Activated B cell treated with CpG ODN at 0.5 μM for 24 hours (primary cell): ENCODE measurements around the gene IGSF8. TPM values are rescaled to one million over a fixed set of nuclear protein-coding genes. Genes with fewer than 3 reads are reported as not detected.

ENCODE experiments used
- ATAC-seq: fragments of 200-7000 bp; cut with Tn5 transposase; one replicate; pipeline ENCODE4 v1.10.0; 2021; ENCODE audit warnings: low read depth, mild to moderate bottlenecking, moderate library complexity
- CTCF ChIA-PET: fragments of 350-600 bp; sonication (Branson Sonifier 250); formaldehyde crosslinking; loops from one replicate; lab custom pipeline; 2021; ENCODE audit warnings: antibody characterized with exemption; lab: Charles Lee
- POLR2A ChIA-PET: fragments of 350-600 bp; sonication (Branson Sonifier 250); formaldehyde crosslinking; loops from one replicate; lab custom pipeline; 2021; ENCODE audit warnings: antibody characterized with exemption; lab: Charles Lee
- DNase-seq: peaks from one replicate; pipeline ENCODE4 v3.0.0; 2022
- H3K27ac Mint-ChIP-seq: one replicate; pipeline ENCODE4 v1.8.0; 2020; ENCODE audit warnings: mixed read lengths
- H3K27me3 Mint-ChIP-seq: one replicate; pipeline ENCODE4 v1.8.0; 2021; ENCODE audit warnings: mixed read lengths
- H3K36me3 Mint-ChIP-seq: one replicate; pipeline ENCODE4 v1.8.0; 2021; ENCODE audit warnings: low read depth, mixed read lengths
- H3K4me1 Mint-ChIP-seq: one replicate; pipeline ENCODE4 v1.8.0; 2021; ENCODE audit warnings: mixed read lengths
- H3K4me3 Mint-ChIP-seq: one replicate; pipeline ENCODE4 v1.8.0; 2020; ENCODE audit warnings: mild to moderate bottlenecking, mixed read lengths
- H3K9me3 Mint-ChIP-seq: one replicate; pipeline ENCODE4 v1.8.0; 2020; ENCODE audit warnings: mixed read lengths
- intact Hi-C: fragments of 100-400 bp; cut with micrococcal nuclease; formaldehyde crosslinking; loops from one replicate; pipeline ENCODE4 v1.15.1; 2024
- total RNA-seq: library from RNA; stranded (reverse); gene quantifications from 2 replicates; pipeline ENCODE4 v1.2.3, GENCODE V29; 2022
- TF ChIP-seq, protein P1 (sequence below): fragments of 200-600 bp; IDR thresholded peaks from one replicate; pipeline ENCODE4 v1.8.0; 2022; ENCODE audit warnings: antibody characterized with exemption, mild to moderate bottlenecking

Gene IGSF8
- total RNA-seq, 1 donor from 2014 or later = 27.9 TPM

- Mint-ChIP-seq H3K27ac (no peak overlapping the region), H3K9me3 (no peaks in the 10 kb centered on the region), H3K4me3 (no peak overlapping the region), H3K27me3 (no peaks in the 10 kb centered on the region), H3K4me1 (peaks cover 29% of the 10 kb centered on the region), H3K36me3 (peaks cover 51% of the 10 kb centered on the region)
- ChIA-PET POLR2A (no interaction called here), CTCF (interaction anchor here (1.8 kb wide), 1 partner anchor 16 kb away, joined by 5 read pairs; no protein-coding TSS in a partner anchor)
- no peak for ATAC-seq
- DNase-seq = no peak
- TF ChIP-seq, protein P1, sequence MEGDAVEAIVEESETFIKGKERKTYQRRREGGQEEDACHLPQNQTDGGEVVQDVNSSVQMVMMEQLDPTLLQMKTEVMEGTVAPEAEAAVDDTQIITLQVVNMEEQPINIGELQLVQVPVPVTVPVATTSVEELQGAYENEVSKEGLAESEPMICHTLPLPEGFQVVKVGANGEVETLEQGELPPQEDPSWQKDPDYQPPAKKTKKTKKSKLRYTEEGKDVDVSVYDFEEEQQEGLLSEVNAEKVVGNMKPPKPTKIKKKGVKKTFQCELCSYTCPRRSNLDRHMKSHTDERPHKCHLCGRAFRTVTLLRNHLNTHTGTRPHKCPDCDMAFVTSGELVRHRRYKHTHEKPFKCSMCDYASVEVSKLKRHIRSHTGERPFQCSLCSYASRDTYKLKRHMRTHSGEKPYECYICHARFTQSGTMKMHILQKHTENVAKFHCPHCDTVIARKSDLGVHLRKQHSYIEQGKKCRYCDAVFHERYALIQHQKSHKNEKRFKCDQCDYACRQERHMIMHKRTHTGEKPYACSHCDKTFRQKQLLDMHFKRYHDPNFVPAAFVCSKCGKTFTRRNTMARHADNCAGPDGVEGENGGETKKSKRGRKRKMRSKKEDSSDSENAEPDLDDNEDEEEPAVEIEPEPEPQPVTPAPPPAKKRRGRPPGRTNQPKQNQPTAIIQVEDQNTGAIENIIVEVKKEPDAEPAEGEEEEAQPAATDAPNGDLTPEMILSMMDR = no peak
- intact Hi-C loops = loop anchor here (5.0 to 10.0 kb wide), 2 partner anchors 173 to 1300 kb away; no protein-coding TSS in a partner anchor
Observed at GRCh38 chr1:160094806-160095205, 3.6 kb downstream of the IGSF8 start.

DNA sequence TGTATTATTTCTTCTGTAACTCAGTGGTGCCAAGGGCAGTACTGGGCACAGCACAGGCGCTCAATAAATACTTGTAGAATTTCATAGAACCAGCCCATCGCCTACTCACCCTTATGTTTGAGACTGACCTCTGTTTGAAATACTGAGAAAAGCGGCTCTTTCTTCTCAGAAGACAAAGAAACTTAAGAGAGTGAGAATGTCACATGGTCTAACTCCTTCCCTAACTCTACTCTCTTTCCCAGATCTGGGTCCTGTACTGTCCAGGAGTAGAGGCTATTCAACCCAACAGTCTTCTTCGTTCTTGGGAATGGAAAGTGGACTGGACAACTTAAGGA is 4.2 kb downstream of the IGSF8 start:
- Mint-ChIP-seq H3K36me3 (peaks cover 54% of the 10 kb centered on the region), H3K27me3 (no peaks in the 10 kb centered on the region), H3K27ac (no peak overlapping the region), H3K4me1 (peaks cover 24% of the 10 kb centered on the region), H3K9me3 (no peaks in the 10 kb centered on the region), H3K4me3 (no peak overlapping the region)
- CTCF ChIA-PET = interaction anchor here (1.0 kb wide), 1 partner anchor 197 kb away, joined by 3 read pairs; no protein-coding TSS in a partner anchor
- TF ChIP-seq, protein P1 = no peak
- no peak for ATAC-seq
- POLR2A ChIA-PET = no interaction called here
- intact Hi-C loops = loop anchor here (10.0 kb wide), 1 partner anchor 1301 kb away; no protein-coding TSS in a partner anchor
- DNase-seq = no peak

GRCh38 chr1:160093624-160094290 is 4.7 kb downstream of the IGSF8 start:
- Mint-ChIP-seq H3K27ac (no peak overlapping the region), H3K9me3 (no peaks in the 10 kb centered on the region), H3K36me3 (peaks cover 59% of the 10 kb centered on the region), H3K27me3 (no peaks in the 10 kb centered on the region), H3K4me3 (no peak overlapping the region), H3K4me1 (peaks cover 22% of the 10 kb centered on the region)
- intact Hi-C loops = loop anchor here (10.0 kb wide), 1 partner anchor 1301 kb away; no protein-coding TSS in a partner anchor
- POLR2A ChIA-PET = no interaction called here
- TF ChIP-seq, protein P1 = no peak
- no peak for DNase-seq
- CTCF ChIA-PET = interaction anchor here (1.0 kb wide), 1 partner anchor 198 kb away, joined by 3 read pairs; no protein-coding TSS in a partner anchor
- no peak for ATAC-seq

DNA sequence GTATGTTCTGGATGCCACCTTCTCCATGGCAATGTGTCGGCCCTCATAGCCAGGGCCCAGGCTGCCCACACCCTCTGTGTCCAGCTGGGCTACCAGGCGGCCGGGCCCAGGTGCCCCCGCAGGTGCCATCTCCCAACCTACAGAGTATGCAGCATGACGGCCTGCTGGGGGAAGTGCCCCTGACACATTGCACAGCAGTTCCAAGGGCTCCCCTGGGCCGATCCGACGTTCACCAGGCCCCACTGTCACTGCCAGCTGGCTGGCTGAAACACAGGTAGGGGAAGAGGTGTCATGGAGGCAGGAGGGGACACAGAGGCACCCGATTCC is 5.4 kb downstream of the IGSF8 start:
- ATAC-seq (no peak), DNase-seq (no peak)
- TF ChIP-seq, protein P1 = no peak
- Mint-ChIP-seq H3K27ac (no peak overlapping the region), H3K4me1 (peaks cover 21% of the 10 kb centered on the region), H3K36me3 (peaks cover 66% of the 10 kb centered on the region), H3K9me3 (no peaks in the 10 kb centered on the region), H3K27me3 (no peaks in the 10 kb centered on the region), H3K4me3 (no peak overlapping the region)
- intact Hi-C loops = loop anchor here (10.0 kb wide), 1 partner anchor 1302 kb away; no protein-coding TSS in a partner anchor
- ChIA-PET CTCF (no interaction called here), POLR2A (interaction anchor here (0.6 kb wide), 1 partner anchor 170 kb away, joined by 4 read pairs; the partner anchor contains the start of gene DCAF8)

- DNase-seq (no peak), ATAC-seq (no peak)
- Mint-ChIP-seq H3K9me3 (no peaks in the 10 kb centered on the region), H3K27me3 (no peaks in the 10 kb centered on the region), H3K27ac (no peak overlapping the region), H3K4me1 (peaks cover 16% of the 10 kb centered on the region), H3K4me3 (no peak overlapping the region), H3K36me3 (peaks cover 67% of the 10 kb centered on the region)
- POLR2A ChIA-PET = interaction anchor here (0.6 kb wide), 1 partner anchor 170 kb away, joined by 4 read pairs; the partner anchor contains the start of gene DCAF8
- TF ChIP-seq, protein P1 = no peak
- CTCF ChIA-PET = no interaction called here
- intact Hi-C loops = loop anchor here (10.0 kb wide), 1 partner anchor 1302 kb away; no protein-coding TSS in a partner anchor
Observed at GRCh38 chr1:160092366-160093068, 5.9 kb downstream of the IGSF8 start.
